Measurements from ENCODE around the gene HABP2. TPM values are rescaled to one million over a fixed set of nuclear protein-coding genes. Genes with fewer than 3 reads are reported as not detected.

The HABP2 gene
- total RNA-seq, 1 experiment from 2014 or later, result 0.09 TPM

DNA sequence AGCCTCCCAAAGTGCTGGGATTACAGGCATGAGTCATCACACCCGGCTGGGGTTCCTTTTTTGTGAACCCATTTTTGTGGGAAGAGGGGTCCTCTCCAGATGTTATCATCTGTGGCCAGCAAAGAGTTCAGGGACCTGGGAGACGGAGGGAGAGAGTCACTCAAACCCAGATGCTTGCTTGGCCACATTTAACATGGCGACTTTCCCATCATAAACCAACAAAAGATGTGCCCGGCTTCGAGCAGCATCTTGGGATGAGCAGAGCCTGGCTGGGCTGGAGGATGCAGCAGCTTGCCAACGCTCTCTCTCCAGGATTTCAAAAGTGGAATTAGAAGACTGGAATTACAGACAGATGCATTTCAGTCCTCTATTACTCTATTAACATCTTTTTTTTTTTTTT lies 19.1 kb upstream of the HABP2 start:
- Mint-ChIP-seq H3K27me3 (ENCODE audit: low read depth) (peaks cover 12% of the 10 kb centered on the region), H3K27ac (no peak overlapping the region), H3K4me1 (no peaks in the 10 kb centered on the region), H3K4me3 (no peak overlapping the region), H3K36me3 (no peaks in the 10 kb centered on the region), H3K9me3 (no peaks in the 10 kb centered on the region)
- ChIA-PET CTCF (no interaction called here), POLR2A (no interaction called here)
- no peak for DNase-seq (ENCODE audit: low spot score)
- ATAC-seq, result no peak
- TF ChIP-seq NFATC4 (CRISPR knock-in tag; IDR thresholded peaks at IDR 0.05) (no peak), ZNF416 (CRISPR knock-in tag; IDR thresholded peaks at IDR 0.05) (no peak), CDX4 (CRISPR knock-in tag; IDR thresholded peaks at IDR 0.05; ENCODE audit: borderline replicate concordance) (no peak), PREB (CRISPR knock-in tag; IDR thresholded peaks at IDR 0.05; ENCODE audit: borderline replicate concordance) (no peak), PRRX2 (CRISPR knock-in tag; IDR thresholded peaks at IDR 0.05) (no peak), ZNF219 (CRISPR knock-in tag; IDR thresholded peaks at IDR 0.05; ENCODE audit: borderline replicate concordance) (no peak), ELF4 (CRISPR knock-in tag; IDR thresholded peaks at IDR 0.05; ENCODE audit: low read depth) (no peak), CREM (CRISPR knock-in tag; IDR thresholded peaks at IDR 0.05) (no peak), ZNF671 (CRISPR knock-in tag; IDR thresholded peaks at IDR 0.05) (no peak), FOXP1 (CRISPR knock-in tag; IDR thresholded peaks at IDR 0.05; ENCODE audit: borderline replicate concordance) (no peak), ATF6 (CRISPR knock-in tag; IDR thresholded peaks at IDR 0.05) (no peak), SP1 (CRISPR knock-in tag; conservative IDR thresholded peaks at IDR 0.05) (no peak), GRHL2 (CRISPR knock-in tag; IDR thresholded peaks at IDR 0.05; ENCODE audit: insufficient replicate concordance, severe bottlenecking) (no peak), ZNF425 (CRISPR knock-in tag; conservative IDR thresholded peaks at IDR 0.05) (no peak), SMAD4 (CRISPR knock-in tag; IDR thresholded peaks at IDR 0.05) (no peak)
- TF ChIP-seq, protein P1, sequence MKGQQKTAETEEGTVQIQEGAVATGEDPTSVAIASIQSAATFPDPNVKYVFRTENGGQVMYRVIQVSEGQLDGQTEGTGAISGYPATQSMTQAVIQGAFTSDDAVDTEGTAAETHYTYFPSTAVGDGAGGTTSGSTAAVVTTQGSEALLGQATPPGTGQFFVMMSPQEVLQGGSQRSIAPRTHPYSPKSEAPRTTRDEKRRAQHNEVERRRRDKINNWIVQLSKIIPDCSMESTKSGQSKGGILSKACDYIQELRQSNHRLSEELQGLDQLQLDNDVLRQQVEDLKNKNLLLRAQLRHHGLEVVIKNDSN (CRISPR knock-in tag; IDR thresholded peaks at IDR 0.05), result no peak

- Mint-ChIP-seq H3K9me3 (no peaks in the 10 kb centered on the region), H3K4me3 (no peak overlapping the region), H3K27ac (no peak overlapping the region), H3K4me1 (no peaks in the 10 kb centered on the region), H3K36me3 (no peaks in the 10 kb centered on the region), H3K27me3 (ENCODE audit: low read depth) (peaks cover 13% of the 10 kb centered on the region)
- TF ChIP-seq, protein P2, sequence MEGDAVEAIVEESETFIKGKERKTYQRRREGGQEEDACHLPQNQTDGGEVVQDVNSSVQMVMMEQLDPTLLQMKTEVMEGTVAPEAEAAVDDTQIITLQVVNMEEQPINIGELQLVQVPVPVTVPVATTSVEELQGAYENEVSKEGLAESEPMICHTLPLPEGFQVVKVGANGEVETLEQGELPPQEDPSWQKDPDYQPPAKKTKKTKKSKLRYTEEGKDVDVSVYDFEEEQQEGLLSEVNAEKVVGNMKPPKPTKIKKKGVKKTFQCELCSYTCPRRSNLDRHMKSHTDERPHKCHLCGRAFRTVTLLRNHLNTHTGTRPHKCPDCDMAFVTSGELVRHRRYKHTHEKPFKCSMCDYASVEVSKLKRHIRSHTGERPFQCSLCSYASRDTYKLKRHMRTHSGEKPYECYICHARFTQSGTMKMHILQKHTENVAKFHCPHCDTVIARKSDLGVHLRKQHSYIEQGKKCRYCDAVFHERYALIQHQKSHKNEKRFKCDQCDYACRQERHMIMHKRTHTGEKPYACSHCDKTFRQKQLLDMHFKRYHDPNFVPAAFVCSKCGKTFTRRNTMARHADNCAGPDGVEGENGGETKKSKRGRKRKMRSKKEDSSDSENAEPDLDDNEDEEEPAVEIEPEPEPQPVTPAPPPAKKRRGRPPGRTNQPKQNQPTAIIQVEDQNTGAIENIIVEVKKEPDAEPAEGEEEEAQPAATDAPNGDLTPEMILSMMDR (IDR thresholded peaks at IDR 0.05), result no peak
- TF ChIP-seq, protein P3, sequence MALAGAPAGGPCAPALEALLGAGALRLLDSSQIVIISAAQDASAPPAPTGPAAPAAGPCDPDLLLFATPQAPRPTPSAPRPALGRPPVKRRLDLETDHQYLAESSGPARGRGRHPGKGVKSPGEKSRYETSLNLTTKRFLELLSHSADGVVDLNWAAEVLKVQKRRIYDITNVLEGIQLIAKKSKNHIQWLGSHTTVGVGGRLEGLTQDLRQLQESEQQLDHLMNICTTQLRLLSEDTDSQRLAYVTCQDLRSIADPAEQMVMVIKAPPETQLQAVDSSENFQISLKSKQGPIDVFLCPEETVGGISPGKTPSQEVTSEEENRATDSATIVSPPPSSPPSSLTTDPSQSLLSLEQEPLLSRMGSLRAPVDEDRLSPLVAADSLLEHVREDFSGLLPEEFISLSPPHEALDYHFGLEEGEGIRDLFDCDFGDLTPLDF (CRISPR knock-in tag; IDR thresholded peaks at IDR 0.05), result no peak
- no peak for TF ChIP-seq FOXP1 (CRISPR knock-in tag; IDR thresholded peaks at IDR 0.05; ENCODE audit: borderline replicate concordance)
- TF ChIP-seq, protein P4, sequence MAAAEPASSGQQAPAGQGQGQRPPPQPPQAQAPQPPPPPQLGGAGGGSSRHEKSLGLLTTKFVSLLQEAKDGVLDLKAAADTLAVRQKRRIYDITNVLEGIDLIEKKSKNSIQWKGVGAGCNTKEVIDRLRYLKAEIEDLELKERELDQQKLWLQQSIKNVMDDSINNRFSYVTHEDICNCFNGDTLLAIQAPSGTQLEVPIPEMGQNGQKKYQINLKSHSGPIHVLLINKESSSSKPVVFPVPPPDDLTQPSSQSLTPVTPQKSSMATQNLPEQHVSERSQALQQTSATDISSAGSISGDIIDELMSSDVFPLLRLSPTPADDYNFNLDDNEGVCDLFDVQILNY (CRISPR knock-in tag; IDR thresholded peaks at IDR 0.05), result no peak
- TF ChIP-seq ZNF317 (CRISPR knock-in tag; IDR thresholded peaks at IDR 0.05; ENCODE audit: borderline replicate concordance, low read depth), result no peak
- TF ChIP-seq ZNF219 (CRISPR knock-in tag; IDR thresholded peaks at IDR 0.05; ENCODE audit: borderline replicate concordance), result no peak
- no peak for TF ChIP-seq ATF2 (CRISPR knock-in tag; IDR thresholded peaks at IDR 0.05; ENCODE audit: borderline replicate concordance, low read depth)
- no peak for TF ChIP-seq ZBTB43 (CRISPR knock-in tag; IDR thresholded peaks at IDR 0.05)
- DNase-seq (ENCODE audit: low spot score) (no peak), ATAC-seq (no peak)
- POLR2A ChIA-PET, result no interaction called here
- CTCF ChIA-PET, result no interaction called here
Observed at GRCh38 chr10:113534423-113534822, 18.4 kb upstream of the HABP2 start.

Data from WTC11 (cell line).